GF-D8 (cell line): ENCODE results near the gene MACF1.
"Not testable (repeated sequence)": the region's sequence is repeated elsewhere in the genome, so short reads cannot be mapped to it uniquely, and the experiment has no call there.

ENCODE experiments used
- DNase-seq: peaks from one replicate; lab custom pipeline; 2025; lab: John Stamatoyannopoulos, UW

Gene MACF1

DNA sequence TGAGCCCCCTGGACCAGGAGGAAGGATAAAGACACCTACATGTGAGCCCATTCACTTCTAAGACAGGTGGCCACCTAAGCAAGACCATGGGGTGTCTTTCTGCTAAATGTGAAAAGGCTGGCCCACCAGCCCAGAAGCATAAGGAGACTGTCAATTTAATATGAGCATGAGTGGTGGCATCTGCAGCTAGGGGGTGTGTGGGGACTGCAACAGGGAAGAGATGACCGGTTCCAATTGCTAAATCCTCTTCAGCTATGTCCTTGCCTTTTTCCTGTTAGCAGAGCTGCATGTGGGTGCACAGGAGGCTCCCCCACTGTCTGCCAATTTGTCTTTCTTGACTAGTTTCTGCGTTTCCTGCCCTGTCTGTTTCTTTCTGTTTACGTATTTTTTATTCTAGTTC lies 264.7 kb downstream of the MACF1 start:
- DNase-seq: no peak

DNA sequence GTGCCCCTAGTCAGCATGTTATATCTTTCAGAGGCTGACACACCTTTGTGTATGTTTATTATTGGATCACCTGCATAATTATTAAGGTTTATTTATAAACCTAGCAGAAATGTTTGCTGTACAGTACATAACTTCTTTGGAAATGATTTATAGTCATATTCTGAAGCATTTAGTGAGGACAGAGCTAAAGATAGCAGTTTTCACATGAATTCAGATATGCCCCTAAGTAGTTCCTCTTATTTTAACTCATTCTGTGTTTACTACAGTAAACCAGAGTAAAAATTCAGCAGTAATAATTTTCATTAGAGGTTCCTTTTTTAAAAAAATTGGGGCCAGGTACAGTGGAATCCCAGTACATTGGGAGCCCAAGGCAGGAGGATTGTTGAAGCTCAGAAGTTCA lies 265.5 kb downstream of the MACF1 start:
- DNase-seq: no peak

DNA sequence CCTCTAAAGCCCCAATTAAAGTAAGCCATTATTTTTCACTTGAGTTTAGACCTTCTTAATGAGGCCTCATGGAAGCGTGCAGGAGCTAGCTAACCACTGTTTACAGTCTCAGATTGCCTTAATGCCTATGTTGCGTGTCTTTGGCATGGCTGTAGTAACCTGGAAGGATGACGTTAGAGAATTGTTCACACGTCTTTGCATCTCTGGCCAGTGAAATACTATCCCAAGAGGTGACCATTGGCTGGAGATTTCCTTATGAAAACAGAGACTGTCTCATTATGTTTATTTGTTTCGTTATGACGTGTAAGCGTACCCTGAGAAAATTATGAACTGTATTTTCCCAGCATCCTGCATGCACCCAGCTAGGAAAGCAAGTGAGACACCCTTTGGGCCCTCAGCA lies 268.3 kb downstream of the MACF1 start:
- no peak for DNase-seq

DNA sequence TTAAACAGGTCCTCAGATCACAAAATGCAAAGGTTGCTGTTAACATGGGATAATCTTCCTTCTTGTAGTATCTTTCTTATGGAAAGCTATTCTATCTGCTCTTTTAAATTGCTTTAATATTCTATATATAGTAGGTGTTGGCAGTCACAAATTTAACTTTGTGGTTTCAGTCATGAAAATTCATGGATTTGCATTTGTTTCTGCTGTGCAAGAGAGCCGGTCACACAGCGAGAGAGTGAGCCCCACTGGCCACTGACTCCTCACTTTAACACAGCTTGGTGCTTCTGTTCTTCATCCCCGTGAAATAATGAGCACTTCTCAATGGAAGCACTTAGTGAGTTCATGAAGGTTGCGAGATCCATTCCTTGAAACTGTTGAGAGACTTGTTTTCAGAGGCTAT lies 268.8 kb downstream of the MACF1 start:
- DNase-seq: no peak

DNA sequence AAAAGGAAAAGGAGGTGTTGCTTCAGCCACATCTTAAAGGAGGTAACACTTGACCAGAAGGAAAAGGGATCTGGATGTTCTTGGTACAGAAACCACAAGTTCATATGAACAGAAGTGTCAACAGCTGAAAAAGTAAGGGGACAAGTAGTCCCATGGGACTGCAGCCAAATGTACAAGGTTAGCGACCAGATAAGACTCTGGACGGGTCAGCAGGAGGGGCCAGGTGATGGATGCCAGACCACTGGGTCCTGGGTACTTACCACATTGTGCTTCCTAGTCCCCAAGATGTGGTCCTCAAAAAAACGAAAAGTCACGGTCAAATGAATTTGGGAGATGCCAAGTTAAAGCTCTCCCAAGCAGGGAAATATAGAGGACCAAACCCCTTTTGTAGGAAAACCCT lies 270.3 kb downstream of the MACF1 start:
- no peak for DNase-seq

DNA sequence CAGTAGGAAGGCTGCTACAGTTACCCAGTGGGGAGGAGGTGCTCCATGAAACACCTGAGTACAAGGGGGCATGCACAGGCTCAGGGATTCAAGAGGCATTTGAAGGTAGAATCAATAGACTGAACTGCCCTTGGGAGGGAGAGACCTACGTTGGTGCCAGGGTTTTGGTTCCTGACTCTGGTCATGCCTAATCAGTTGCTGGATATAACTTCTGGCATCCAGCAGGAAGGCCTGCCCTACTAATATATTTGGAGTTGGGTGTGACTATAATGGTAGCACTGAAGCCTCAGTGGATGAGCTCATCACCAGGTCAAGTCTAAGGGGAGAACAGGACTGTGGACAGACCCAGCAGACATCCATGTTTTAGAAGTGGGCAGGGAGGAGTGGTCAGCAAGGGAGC lies 271.1 kb downstream of the MACF1 start:
- not testable (repeated sequence) for DNase-seq

DNA sequence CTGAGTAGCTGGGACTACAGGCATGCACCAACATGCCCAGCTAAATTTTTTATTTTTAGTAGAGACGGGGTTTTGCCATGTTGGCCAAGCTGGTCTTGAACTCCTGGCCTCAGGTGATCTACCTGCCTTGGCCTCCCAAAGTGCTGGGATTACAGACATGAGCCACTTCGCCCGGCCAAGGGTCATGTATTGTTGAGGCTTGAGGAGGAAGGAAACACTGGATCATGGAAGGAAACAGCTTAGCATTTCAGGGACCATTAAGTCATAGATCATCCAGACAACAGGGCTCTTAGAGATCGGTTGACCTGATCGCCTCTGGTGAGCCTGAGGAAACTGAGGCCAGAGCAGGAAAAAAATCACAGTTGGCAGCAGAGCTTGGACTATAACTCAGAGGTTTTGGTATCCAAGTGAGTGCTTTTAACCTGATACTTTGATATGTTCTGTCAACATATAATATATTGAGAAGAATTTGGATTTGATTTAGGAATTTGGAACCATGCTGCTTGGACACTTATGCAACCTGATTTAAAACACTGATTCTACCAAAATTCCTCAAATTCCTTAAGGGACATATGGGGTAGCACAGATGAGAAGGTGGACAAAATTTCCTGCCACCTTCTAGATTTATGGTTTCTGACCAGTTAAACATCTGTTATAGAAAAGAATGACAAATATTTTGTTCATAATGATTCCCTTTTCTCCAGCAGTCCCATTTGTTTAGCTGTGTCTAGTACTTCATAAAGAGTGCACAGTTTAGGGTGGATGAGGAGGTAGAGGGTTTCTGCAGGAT lies 273.8 kb downstream of the MACF1 start:
- DNase-seq: no peak

DNA sequence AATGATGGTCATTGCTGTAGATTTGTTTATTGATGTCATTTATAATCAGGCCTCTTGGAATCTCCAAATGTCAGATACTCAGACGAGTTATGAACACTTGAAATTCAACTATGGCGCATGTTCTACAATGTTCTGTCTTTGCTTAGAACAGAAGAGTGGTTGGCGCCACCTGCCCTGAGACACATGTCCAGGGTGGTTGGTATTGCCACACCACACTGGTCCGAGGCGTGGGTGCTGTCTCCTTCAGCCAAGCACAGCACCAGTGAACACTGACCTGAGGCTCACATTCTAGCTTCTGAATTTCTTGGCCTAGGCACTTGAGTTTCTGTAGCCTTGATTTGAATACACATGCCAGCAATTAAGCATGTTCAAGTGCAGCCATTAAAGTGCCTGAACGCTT lies 276.8 kb downstream of the MACF1 start:
- no peak for DNase-seq

DNA sequence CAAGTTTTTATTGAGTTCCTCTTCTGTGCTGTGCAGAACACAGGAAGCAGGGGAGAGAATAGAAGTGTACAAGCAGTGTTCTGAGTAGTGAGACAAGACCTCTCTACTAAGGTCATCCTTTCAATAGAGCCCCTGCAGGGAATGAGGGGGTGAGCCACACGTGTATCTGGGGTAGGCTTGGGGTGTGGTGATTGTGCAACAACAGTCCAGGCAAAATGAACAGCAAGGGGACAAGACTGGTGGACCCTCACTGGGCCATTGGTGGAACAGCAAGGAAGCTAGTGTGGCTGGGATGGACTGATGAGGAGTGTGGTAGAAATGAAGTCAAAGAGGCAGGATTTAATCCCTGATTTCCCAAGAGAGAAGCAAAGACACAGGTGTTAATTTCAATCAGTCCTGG lies 278.8 kb downstream of the MACF1 start:
- no peak for DNase-seq

DNA sequence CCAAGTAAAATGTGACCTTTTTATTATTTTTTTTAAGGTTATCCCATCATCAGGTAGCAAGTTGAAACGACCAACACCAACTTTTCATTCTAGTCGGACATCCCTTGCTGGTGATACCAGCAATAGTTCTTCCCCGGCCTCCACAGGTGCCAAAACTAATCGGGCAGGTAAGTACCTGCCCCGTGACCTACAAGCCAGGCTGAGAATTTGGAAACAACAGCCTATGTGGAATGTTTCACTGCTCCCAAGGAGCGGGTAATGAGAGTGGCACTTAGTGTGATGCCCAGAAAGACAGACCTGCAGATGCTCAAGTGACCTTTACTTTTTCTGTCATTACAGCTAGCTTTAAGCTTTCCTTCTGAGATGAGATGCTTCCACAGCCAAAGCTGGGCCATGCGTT lies 280.1 kb downstream of the MACF1 start:
- DNase-seq: no peak

DNA sequence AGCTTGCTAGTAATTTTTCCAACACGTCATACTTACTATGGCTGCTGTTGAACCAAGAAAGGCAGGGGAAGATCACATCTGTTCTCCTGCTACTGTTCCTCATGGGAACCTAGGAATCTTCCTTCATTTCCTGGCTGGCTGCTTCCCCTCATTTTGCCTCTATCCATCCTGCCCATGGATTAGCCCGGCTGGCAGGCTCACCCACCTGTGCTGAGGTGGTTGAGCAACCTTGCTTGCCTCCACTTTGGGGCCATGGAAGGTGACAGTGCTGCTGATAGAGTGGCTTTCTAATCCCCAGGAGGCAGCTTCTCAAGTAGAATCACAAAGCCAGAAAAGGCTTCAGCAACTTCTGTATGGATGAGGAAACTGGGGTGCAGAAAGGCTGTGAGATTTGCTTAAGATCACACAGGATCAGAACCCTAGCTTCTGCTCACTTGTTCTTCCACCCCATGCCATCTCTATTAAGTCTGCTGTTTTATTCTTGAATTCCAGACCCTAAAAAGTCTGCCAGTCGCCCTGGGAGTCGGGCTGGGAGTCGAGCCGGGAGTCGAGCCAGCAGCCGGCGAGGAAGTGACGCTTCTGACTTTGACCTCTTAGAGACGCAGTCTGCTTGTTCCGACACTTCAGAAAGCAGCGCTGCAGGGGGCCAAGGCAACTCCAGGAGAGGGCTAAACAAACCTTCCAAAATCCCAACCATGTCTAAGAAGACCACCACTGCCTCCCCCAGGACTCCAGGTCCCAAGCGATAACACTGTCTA lies 280.7 kb downstream of the MACF1 start:
- no peak for DNase-seq

DNA sequence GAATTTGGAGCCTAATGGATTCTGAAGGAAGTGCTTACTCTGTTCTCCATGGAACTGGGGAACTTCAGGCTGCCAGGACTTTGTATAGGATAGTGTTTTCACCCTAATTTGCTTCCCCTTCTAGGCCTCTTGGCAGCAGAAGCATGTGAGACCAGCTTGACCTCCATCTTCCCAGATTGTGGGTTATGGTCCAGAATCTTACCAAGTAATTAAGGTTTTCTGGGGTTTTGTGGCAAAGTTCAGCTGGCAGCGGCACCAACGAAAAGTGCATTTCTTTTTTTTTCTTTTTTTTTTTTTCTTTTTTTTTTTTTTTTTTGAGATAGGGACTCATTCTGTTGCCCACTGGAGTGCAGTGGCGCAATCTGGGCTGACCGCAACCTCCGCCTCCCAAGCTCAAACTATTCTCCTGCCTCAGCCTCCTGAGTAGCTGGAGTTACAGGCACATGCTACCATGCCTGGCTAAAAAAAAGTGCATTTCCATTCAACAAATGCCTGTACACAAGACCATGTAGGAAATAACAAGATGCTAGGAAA lies 283.6 kb downstream of the MACF1 start:
- DNase-seq: no peak

DNA sequence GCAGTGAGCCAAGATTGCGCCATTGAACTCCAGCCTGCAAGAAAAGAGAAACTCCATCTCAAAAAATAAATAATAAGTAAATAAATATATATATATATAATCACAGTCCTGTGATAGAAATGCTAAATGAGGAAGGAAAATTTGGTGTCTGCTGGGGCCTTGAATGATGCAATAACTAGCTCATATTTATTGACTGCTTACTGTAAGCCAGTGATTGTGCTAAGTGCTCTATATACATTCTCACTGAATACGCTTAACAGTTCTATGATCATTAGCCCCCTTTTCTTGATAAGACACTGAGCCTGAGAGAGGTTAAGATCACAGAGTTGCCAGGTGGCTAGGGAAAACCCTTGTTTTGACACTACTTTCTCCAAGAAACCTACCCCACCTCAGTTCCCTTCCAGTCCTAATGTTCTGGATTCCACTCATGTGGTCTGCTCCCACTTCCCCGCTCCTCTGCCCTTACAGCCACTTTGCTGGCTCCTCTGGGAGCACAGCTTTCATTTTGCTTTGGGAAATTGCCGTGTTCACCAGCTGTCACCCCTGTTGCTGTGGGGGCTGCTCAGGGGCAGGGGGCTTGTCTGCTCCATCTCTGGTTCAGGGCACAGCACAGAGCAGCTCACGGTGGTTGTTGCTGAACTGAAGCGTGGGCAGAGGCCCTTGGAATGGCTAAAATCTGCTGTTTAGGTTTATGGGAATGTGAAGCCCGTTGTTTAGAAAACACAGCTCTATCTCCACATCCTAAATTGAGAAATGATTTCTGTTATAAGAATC lies 284.5 kb downstream of the MACF1 start:
- DNase-seq: no peak

DNA sequence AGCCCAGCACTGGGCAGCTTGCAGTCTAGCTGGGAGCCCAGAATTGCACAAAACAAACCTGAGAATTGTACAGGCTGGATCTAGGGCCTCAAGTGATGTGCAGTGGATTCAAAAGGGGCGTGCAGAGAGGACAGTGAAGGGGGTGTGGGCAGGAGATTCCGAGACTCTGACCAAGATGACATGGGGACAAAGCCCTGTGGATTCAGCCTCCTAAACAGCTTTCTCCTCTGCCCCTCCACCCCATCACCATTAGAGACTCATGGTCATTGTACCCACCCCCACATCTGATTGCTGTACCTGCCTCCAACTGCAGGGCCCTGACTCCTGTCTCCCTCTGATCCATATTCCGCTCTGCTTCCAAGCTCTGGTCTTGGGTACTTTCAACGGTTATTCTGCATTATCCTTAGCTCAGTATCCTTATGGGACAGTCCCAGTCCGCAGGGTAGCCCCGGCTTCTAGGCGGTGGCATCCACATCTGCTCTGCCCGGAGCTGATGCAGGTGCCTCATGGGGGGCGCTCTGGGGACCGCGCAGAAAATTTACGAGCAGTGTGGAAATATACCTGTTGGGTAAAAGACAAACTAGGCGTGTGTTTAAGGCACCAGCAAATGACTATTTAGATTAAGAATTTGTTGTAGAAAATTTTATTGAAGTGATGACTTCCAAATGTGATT lies 285.2 kb downstream of the MACF1 start:
- DNase-seq: no peak

DNA sequence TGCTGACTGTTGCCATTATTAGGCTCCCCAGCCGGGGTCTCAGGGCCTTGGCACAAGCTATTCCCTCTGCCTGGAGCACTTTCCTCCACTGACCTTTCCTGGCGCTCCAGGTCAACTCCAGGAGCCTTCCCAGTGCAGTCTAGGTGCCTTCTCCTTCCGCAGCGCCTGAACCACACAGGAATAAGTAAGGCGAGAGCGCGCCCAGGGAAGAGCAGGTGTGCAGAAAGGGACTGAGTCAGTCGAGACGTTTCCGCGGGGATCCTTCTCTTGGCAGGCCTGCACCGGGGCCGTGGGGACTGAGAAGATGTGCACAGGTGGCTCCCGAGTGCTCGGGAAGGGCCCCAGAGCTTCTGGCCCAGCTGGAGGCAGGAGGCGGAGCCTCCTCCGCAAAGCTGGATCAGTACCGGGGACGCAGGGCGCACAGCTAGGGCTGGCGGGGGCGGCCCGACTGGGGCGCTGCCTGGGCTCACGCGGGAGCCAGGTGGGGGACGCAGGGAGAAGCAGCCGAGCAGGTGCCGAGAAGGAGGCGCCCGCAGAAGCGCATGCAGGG lies 286.2 kb downstream of the MACF1 start:
- no peak for DNase-seq

DNA sequence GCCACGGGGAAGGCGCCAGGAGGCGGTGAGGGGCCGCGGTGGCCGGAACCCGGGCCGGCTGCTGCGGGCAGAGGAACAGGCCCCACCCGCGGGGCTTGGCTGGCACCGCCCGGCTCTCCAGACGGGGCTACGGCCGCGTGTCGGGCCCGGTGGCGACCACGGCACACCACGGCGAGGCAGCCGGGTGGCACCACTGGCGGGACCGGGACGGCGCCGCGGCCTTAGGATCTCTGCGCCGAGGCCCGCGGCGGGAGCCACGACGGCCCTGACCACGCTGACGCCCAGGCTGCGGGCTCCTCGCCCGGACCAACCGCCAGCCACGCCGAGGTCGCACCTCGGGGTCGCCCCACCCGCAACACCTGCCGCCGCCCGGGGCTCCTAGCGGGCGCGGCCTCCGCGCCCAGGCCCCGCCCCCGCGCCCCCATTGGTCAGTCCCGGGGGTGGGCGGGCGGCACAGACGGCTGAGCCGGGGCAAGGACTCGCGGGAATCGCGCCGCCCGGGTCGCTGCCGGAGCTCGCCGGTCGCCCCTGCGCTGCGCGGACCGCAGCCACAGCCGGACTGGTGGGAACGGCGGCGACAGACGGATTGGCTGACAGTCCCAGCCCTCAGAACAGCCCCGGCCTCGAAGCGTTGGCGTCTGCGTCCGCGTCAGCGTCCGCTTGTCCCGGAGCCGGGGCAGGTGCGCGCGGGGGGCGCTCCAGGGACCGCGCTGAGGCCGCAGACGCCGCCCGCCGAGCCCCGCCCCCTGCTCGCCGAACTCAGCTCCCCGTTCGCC lies 286.8 kb downstream of the MACF1 start, which contains the start of gene BMP8A:
Gene BMP8A, plus strand, starts transcription at position 491 of the 776 bp plus-strand sequence. CDS start 356 bp downstream, outside the sequence.
- DNase-seq: no peak

DNA sequence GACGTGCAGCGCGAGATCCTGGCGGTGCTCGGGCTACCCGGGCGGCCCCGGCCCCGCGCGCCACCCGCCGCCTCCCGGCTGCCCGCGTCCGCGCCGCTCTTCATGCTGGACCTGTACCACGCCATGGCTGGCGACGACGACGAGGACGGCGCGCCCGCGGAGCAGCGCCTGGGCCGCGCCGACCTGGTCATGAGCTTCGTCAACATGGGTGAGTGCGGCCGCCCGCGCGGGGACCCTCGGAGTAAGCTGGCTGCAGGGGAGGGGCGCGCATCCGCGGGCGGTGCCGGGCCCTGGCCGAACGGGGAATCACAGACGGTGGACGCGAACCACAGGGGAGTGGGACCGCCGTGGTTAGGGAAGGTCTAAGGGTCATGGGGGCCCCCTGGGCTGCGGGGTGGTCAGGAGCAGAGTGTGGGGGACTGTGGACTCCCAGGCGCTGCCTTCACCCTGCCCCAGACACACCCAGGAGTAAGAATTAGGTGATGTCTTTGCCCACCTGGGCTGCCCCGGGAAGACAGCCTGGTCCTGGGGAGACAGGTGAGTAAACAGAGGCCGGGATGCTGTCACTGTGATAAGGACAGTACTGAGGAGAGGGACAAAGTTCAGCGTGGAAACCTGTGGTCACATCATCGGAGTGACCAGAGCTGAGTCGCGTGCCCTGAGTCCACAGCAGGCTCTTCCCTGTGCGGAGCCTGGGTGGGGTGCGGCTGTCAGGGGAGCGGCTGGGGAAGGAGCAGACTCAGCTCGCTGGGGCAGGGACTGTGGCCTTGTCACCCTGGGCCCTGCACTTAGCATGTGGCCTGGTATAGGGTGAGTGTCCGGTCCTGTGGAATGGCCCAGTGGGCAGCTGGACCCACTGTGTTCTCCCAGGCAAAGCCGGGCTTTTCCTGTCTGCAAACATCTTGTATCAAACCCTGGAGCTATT lies 287.9 kb downstream of the MACF1 start:
- DNase-seq: not testable (repeated sequence)

DNA sequence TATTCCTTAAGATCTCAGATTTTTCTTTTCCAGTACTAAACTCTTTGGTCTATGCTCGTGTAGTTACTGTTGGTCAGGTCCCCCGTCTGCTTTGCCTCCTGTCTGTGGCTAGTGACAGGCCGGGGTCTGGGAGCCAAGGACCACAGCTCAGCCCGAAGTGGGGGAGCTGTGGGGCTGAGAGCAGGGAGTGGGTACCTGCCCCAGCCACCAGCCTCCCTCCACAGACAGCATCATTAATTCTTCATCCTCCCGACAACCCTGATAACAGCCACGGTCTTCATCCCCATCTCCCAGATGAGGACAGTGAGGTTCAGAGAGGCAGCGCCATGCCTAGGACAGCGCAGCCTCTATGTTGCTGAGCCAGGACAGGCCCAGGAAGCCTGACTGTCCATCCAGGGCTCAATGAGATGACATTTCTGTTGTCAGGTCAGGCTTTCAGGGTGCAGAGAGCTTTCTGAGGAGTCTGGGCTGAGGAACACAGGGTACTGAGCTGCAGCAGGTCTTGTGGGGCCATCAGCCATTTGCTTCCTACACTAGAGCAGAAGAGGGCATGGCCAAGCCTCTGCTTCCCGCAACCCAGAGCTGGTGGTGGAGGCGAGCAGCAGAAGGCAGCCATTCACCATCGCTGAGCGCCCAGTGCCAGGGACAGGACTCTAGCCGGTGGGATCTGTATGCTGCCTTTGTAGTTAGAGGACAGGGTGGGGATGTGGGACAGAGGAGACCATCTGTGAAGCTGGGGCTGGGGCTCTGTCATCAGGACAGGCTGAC lies 288.7 kb downstream of the MACF1 start:
- DNase-seq: not testable (repeated sequence)
